DMS153 treated with DMSO at 0.1 percent for 48 hours (cell line): ENCODE data around the gene SYT2.
"Not testable (repeated sequence)": the region's sequence is repeated elsewhere in the genome, so short reads cannot be mapped to it uniquely, and the experiment has no call there.

Source experiments
- DNase-seq: peaks from one replicate; lab custom pipeline; 2025; ENCODE audit not compliant: unreplicated experiment; lab: John Stamatoyannopoulos, UW

The SYT2 gene

DNA sequence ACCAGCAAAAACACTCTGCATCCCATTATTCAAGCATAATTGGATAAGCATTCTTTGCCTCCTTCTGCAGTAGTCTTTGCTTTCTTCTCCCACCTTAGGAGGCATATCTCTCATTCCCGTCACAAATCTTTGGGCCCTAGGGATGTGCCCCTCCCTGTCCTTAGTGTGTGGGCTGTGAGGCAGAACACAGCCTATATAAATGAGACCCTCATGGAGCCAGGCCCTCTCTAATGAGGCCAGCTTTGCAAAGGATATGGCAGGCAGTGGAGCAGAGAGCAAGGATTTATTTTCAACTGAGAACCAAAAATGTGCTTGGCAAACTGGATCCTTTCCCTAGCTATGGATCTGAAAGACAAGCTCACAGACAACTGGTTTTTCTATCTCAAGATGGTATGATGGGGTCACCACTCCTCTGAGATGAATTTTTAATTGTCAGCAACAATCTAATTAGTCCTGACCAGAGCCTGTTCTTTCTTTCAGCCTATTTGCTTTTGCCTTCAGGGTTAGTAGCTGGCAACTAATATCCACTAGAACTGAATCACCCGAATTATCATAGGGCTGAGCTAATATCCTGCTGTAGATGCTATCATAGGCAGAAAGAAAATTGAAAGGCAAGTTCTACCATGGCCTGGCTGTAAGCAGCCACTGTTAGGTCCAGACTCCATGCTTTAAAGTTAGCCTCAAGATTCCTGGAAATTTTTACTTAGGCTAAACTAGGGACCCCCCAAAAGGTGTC lies 134.2 kb downstream of the SYT2 start:
- DNase-seq, result no peak

DNA sequence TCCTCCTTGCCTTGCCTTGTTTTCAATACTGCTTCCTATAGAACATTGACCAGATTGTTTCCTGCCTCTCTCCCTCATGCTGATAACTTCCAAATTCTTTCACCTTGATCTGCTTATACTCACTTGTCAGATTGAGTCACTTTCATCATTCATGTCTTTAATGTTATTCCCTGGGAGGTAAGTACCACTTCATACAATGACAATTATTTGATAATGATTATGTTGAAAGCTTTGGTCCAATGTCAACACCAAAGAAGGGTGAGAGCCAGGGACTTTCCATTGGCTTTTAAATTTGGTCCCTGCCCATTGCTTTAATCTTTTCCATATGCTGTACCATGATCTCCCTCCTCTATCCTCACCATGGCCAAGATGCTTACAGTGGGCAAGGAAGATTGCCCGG lies 137.4 kb downstream of the SYT2 start:
- DNase-seq, result no peak

GRCh38 chr1:202571719-202572339 lies 138.4 kb downstream of the SYT2 start:
- peak; percentile 19 for DNase-seq

DNA sequence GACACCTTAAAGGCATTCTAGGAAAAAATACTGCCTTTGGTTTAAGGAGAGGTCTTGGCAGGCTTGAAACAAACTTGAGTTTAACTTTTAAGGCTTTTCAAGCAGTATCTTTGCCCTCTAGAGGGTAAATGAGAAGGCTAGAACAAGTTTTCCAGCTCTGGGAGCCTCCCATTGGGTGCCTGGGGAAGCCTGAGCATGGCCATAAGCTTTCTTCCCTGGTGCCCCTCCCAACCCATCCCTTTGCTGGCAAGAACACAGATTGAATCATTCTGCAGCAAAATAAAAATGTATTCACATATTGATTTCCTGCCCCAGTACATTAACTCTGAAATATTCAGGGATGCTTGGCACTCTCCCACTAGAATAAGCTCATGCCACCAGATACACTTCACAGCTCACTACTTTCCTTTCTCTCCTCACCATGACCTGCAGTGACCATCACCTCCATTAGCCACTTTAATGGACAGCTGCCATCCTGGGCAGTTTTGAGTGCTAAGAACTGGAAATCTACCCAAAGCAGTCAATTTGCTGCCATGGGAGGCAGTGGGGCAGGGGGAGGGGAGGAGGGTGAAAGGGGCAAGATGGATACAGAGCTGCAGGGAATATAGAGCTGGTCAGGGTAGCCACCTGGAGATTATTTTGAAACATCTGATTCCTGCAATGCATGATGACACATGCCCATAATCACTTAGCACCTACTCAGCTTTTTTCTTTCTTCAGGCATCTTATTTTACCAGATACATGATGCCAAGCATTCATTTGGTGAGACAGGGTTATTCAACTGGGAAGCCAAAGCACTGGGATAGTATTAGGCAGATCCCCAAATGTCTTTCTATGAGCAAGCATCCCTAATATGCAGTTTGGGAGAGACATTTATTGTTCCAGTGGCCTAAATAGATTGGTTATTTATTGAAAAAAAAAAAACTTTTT lies 140.6 kb downstream of the SYT2 start:
- DNase-seq, result no peak

- DNase-seq, result no peak
Measured at GRCh38 chr1:202568826-202569225, 141.4 kb downstream of the SYT2 start.

GRCh38 chr1:202568410-202568809 lies 141.8 kb downstream of the SYT2 start:
- DNase-seq, result no peak

GRCh38 chr1:202567738-202568137 lies 142.5 kb downstream of the SYT2 start:
- DNase-seq, result no peak

DNA sequence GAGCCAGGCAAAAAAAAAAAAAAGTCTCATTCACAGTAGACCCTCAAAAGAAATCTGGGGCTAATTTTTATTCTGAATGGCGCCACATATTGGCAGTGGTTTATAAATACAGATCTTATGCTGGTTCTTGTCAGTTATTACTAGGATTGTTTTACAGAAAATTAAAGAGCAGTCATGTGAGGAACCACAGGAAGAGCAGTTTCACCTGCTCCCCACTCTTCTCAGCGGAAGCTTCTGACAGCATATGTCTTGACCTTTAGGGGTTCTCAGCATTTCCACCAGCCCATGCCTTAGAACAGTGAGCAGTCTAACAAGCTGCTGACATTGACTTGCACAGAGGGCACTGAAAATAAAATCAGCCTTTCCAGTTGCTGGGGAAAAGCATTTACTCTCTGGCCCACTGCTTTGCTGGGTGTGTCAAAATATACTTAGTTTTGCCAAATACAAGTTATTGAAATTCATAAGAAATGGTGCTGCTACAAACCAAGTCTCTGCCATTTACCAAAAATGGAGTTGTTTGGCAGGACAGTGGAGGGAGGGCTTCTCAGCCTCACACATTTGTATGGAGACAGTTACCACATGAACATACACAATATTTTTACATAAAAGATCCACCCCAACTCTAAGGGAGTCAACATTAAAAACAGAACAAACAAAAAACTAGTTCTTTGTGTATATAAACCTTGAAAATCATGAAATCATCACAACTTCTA lies 144.2 kb downstream of the SYT2 start:
- DNase-seq, result no peak

DNA sequence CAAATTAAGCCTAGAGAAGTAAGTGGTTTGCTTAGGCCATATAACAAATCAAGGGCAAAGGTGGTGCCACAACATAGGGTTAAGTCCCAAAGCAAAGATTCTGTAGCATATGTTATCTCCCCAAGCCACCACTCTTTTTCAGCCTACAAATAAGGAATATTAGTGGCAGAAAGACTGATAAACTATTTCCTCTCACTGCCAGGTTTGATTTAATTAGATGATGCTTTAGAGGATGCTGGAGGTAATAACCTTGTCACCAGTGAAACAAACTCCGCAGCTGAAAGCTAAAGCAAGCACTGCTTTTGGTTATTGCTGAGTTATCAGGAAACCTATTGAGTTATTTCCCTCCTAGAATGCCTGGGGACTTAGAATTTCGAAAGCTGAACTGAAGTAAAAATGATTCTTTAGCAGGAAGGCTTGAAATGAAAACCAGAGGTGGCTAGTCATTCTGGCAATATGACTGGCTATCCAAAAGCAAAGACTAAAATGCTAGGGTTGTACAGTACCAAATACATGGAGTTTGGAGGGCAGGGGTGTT lies 145.2 kb downstream of the SYT2 start:
- no peak for DNase-seq

GRCh38 chr1:202563818-202564217 lies 146.4 kb downstream of the SYT2 start:
- DNase-seq, result no peak

DNA sequence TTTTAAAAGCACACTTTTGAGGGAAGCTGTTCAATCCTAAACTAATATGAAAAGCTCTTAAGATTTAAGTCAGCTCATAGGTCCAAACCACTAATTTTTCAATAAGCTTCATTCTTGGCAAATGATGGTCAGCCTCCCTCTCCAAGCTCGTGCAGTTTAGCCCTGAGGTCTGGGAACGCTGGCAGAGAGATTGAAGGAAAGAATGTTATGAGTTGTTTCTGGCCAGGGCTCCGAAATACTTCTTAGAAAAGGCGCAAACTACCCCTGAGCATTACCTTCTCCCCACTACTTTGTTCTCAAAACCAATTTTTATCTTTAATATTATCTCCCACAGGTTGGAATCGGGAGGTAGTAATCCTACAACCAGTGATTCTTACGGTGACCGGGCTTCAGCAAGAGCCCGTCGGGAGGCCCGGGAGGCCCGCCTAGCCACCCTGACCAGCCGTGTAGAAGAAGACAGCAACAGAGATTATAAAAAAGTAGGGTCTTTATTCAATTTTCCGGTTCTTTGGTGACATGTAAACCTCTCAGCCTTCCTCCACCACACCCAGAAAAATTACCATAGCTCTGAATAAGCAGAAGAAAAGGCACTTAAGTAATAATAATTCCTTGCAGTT lies 147.7 kb downstream of the SYT2 start:
- no peak for DNase-seq

- no peak for DNase-seq
Measured at GRCh38 chr1:202561726-202562443, 148.4 kb downstream of the SYT2 start.

- no peak for DNase-seq
Measured at GRCh38 chr1:202561240-202561639, 149.0 kb downstream of the SYT2 start.

- not testable (repeated sequence) for DNase-seq
Measured at GRCh38 chr1:202557662-202558061, 152.6 kb downstream of the SYT2 start.

- DNase-seq, result not testable (repeated sequence)
Measured at GRCh38 chr1:202556037-202556436, 154.2 kb downstream of the SYT2 start.

GRCh38 chr1:202554619-202555018 lies 155.6 kb downstream of the SYT2 start:
- not testable (repeated sequence) for DNase-seq

DNA sequence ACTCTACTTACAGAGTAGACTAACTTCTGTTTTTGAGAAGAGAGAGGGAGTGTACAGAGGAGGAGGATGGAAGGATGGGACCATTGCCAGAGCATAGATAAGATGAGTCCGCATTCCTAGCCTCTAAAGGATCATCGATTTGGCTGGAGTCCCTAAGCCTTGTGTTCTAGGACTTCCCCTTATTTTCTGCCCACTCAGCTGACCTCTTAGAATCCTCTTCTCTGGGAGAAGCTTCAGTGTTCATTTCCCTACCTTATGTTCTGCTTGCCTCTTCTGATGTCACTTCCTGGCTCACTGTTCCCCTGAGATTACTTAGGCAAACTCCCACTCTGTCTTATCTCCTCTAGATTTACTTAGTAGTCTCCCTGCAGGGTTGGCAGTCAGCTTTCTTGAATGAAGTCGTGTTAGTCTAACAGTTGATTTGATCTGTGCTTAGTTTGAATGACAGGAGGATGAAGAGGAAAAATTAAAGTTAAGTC lies 156.7 kb downstream of the SYT2 start:
- no peak for DNase-seq

DNA sequence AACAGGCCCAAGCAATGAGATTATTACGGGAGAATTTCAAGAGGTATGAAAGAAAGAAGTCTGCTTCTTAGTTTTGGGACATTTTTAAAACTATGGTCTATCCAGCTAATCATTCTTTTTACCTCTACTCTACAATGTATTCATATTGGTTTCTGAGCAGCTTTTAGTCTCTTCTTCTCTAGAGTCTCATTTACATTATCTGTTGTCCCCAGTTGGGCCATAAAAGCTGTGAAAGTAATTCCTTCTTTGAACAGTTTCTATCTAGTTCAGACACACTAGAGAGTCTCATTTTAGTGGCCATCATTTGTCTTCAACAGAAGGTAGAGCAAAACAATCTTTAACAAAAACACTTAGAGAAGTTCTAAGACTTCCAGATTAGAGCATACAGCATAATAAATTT lies 157.2 kb downstream of the SYT2 start:
- not testable (repeated sequence) for DNase-seq

DNA sequence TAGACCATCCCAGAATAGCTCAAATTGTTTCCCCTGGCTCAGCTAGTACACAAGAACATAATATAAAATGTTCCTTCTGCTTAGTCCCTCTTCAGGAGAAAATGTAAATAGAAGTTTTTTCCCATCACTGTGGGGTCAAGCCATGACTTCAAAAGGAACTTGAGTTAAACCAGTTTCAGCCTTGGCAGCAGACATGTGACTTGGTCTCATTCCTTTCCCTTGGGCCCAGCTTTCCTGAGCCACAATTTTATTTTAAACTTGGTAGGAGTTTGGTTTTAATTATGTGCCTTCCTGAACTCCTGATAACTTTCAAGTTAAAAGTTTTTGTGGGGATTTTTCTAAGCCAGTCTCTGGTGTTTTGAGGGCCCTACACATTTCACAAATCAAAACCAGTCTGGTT lies 157.6 kb downstream of the SYT2 start:
- DNase-seq, result not testable (repeated sequence)

DNA sequence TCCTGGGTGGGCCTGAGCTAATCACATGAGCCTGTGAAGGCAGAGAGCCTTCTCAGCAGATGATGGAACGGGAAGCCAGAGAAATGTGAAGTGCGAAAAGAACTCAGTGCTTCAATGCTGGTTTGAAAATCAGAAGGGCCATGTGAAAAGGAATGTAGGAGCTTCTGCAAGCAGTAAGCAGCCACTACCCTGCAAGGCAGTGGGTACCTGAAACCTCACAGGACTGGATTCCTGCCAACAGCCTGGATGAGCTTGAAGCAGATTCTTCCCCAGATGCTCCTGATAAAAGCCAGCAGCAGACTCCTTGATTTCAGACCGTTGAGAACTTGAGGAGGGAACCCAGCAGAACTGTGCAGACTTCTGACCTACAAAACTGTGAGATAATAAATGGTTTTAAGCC lies 158.6 kb downstream of the SYT2 start:
- no peak for DNase-seq
